Spinal cord (tissue), 10 donors: ENCODE measurements around the gene BBS5. TPM values are rescaled to one million over a fixed set of nuclear protein-coding genes. Genes with fewer than 3 reads are reported as not detected.
"Not testable (repeated sequence)": the region's sequence is repeated elsewhere in the genome, so short reads cannot be mapped to it uniquely, and the experiment has no call there.

ENCODE experiments used
- DNase-seq, 6 donors: peaks; one replicate each; pipeline versions ENCODE4 v3.0.0 to v3.0.0-alpha.2; 2013 to 2015; ENCODE audit warnings: low spot score in 6 of 6, low read depth in 4 of 6
- H3K27ac ChIP-seq: one replicate; pipeline ENCODE4 v1.5.1; 2013; ENCODE audit warnings: low read depth, low read length, control low read depth
- H3K27me3 ChIP-seq: one replicate; pipeline ENCODE4 v1.6.1; 2013; ENCODE audit warnings: low read length; ENCODE audit not compliant: control insufficient read depth, insufficient read depth
- H3K36me3 ChIP-seq: one replicate; pipeline ENCODE4 v1.6.1; 2013; ENCODE audit warnings: low read length; ENCODE audit not compliant: control insufficient read depth, insufficient read depth
- H3K4me1 ChIP-seq: one replicate; pipeline ENCODE4 v1.6.1; 2013; ENCODE audit warnings: low read length; ENCODE audit not compliant: control insufficient read depth, insufficient read depth
- H3K4me3 ChIP-seq: one replicate; pipeline ENCODE4 v1.5.1; 2013; ENCODE audit warnings: low read depth, low read length, control low read depth
- H3K9me3 ChIP-seq: one replicate; pipeline ENCODE4 v1.6.1; 2013; ENCODE audit warnings: low read length; ENCODE audit not compliant: control insufficient read depth, insufficient read depth
- WGBS: methylation state at CpG from one replicate; pipeline ENCODE4 v1.1.5; 2013; ENCODE audit warnings: missing lambda C conversion rate; ENCODE audit not compliant: insufficient coverage; 5-methylcytosine and 5-hydroxymethylcytosine counted together
- long read RNA-seq, 4 donors: transcript quantifications; one replicate each; lab custom pipeline, GENCODE V29; 2026
- polyA plus RNA-seq, 2 donors: library from polyadenylated mRNA; unstranded; fragments of 120-200 nt; gene quantifications; one replicate each; pipeline ENCODE4 v1.2.1, GENCODE V29; 2013; ENCODE audit not compliant: insufficient read length in 2 of 2
- total RNA-seq, 2 donors: library from RNA; depleted of rRNA in 1 of 2; stranded (reverse); fragments of 120-200 nt in 1 of 2; fragments of >200 nt in 1 of 2; gene quantifications; one replicate each; pipeline versions ENCODE4 v1.2.3 to v1.2.4, GENCODE V29; 2013 to 2014
- donor health status: healthy.

Gene BBS5
- 10 to 100 TPM; 15.2 to 16.9 TPM for total RNA-seq
- polyA plus RNA-seq = 10 to 100 TPM; 18.0 to 18.8 TPM
- long read RNA-seq, donor 1, partial matches to known transcripts = 0 of 5 reads
- long read RNA-seq, donor 1, other reads (novel, unspliced or antisense) = 0 of 5 reads
- long read RNA-seq, donor 2, partial matches to known transcripts = 0 of 2 reads
- long read RNA-seq, donor 2, other reads (novel, unspliced or antisense) = 0 of 2 reads
- long read RNA-seq, donor 3, partial matches to known transcripts = 0 of 4 reads
- long read RNA-seq, donor 3, other reads (novel, unspliced or antisense) = 0 of 4 reads
- long read RNA-seq, donor 4, partial matches to known transcripts = 0 of 1 reads
- long read RNA-seq, donor 4, other reads (novel, unspliced or antisense) = 0 of 1 reads

- DNase-seq = peak; percentile 73 to 95 (median 84)
- no peaks in the 10 kb centered on the region for H3K9me3 ChIP-seq
- H3K4me3 ChIP-seq = peak within 1 kb of the TSS; percentile 83
- H3K36me3 ChIP-seq = peaks cover 9% of the 10 kb centered on the region
- under 1% methylated on average over 69 of the region's 71 CpGs for WGBS
- H3K27me3 ChIP-seq = no peaks in the 10 kb centered on the region
- peak within 1 kb of the TSS; percentile 87 for H3K27ac ChIP-seq
- peaks cover 9% of the 10 kb centered on the region for H3K4me1 ChIP-seq
Measured at GRCh38 chr2:169479257-169480078, at the start of gene BBS5. Gene BBS5, plus strand, starts transcription at chr2:169479494. Its CDS starts 60 bp downstream, at chr2:169479554.

DNA sequence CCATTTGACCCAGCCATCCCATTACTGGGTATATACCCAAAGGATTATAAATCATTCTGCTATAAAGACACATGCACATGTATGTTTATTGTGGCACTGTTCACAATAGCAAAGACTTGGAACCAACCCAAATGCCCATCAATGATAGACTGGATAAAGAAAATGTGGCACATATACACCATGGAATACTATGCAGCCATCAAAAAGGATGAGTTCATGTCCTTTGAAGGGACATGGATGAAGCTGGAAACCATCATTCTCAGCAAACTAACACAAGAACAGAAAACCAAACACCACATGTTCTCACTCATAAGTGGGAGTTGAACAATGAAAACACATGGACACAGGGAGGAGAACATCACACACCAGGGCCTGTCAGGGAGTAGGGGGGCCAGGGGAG is 47.5 kb upstream of the BBS5 start:
- H3K4me3 ChIP-seq, H3K4me1 ChIP-seq, H3K27me3 ChIP-seq, H3K36me3 ChIP-seq, H3K9me3 ChIP-seq, DNase-seq, H3K27ac ChIP-seq: not testable (repeated sequence)

DNA sequence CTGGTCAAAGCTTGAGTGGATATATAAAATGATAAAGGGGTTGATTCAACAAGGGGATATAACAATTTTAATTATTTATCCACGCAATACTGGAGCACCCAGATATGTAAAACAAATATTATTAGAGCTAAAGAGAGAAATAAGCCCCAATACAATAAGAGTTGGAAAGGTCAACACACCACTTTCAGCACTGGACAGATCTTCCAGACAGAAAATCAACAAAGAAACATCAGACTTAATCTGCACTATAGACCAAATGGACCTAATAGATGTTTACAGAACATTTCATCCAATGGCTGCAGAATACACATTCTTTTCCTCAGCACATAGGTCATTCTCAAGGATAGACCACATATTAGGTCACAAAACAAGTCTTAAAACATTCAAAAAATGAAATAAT is 45.1 kb upstream of the BBS5 start:
- H3K9me3 ChIP-seq, H3K4me1 ChIP-seq, H3K36me3 ChIP-seq, H3K4me3 ChIP-seq, H3K27ac ChIP-seq, H3K27me3 ChIP-seq, DNase-seq: not testable (repeated sequence)
- no CpG with 5 or more reads among the region's 1 CpG for WGBS

GRCh38 chr2:169438466-169439072 is 40.7 kb upstream of the BBS5 start:
- Histone ChIP-seq H3K4me1 (no peaks in the 10 kb centered on the region), H3K4me3 (no peak overlapping the region), H3K36me3 (no peaks in the 10 kb centered on the region), H3K27ac (no peak overlapping the region), H3K27me3 (no peaks in the 10 kb centered on the region), H3K9me3 (no peaks in the 10 kb centered on the region)
- no CpG with 5 or more reads among the region's 3 CpGs for WGBS
- peak in 1 of 6 donors; percentile 2 for DNase-seq

GRCh38 chr2:169439900-169440299 is 39.4 kb upstream of the BBS5 start:
- no peaks in the 10 kb centered on the region for H3K4me1 ChIP-seq
- no peaks in the 10 kb centered on the region for H3K9me3 ChIP-seq
- no peaks in the 10 kb centered on the region for H3K36me3 ChIP-seq
- no peak overlapping the region for H3K4me3 ChIP-seq
- H3K27me3 ChIP-seq = no peaks in the 10 kb centered on the region
- no peak overlapping the region for H3K27ac ChIP-seq
- 89% methylated on average over 2 of the region's 3 CpGs for WGBS
- no peak for DNase-seq

DNA sequence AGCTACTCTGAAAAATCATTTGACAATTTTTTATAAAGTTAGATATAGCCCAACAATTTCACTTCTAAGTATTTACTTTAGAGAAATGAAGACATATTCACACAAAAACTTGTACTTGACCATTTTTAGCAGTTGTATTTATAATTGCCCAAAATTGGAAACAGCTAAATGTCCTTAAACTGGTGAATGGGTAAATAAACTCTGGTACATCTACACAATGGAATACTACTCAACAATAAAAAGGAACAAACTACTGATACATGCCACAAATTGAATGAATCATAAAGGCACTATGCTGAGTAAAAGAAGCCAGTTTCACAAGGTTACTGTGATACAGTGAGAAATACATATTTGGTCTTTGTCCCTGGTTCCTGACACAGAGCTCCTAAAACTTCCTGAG is 32.8 kb upstream of the BBS5 start:
- H3K27me3 ChIP-seq = no peaks in the 10 kb centered on the region
- no peak overlapping the region for H3K4me3 ChIP-seq
- no peak overlapping the region for H3K27ac ChIP-seq
- H3K36me3 ChIP-seq = no peaks in the 10 kb centered on the region
- H3K9me3 ChIP-seq = no peaks in the 10 kb centered on the region
- H3K4me1 ChIP-seq = no peaks in the 10 kb centered on the region
- no peak for DNase-seq

DNA sequence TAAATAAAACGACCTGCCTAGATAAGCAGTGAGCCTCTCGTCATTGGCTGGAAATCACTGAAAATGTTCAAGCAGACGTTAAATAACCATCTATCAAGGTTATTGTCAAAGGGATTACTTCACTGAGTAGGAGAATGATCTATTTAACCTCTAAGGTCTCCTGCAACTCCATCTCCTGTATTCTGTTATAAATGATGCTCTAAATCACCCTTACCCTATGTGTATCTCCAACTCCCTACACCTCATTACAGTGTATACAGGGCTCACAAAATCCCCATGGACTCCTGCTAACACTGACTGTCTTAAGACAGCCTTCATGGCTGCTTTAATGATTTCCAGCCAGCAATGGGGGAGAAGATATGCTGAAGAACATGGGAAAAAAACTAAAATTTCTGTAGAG is 31.0 kb upstream of the BBS5 start:
- H3K4me3 ChIP-seq = no peak overlapping the region
- peak in 1 of 6 donors; percentile 37 for DNase-seq
- no peaks in the 10 kb centered on the region for H3K9me3 ChIP-seq
- H3K36me3 ChIP-seq = no peaks in the 10 kb centered on the region
- no peaks in the 10 kb centered on the region for H3K27me3 ChIP-seq
- no peaks in the 10 kb centered on the region for H3K4me1 ChIP-seq
- WGBS = no CpG with 5 or more reads among the region's 3 CpGs
- no peak overlapping the region for H3K27ac ChIP-seq

- WGBS = 100% methylated on average over 1 of the region's 1 CpG
- no peaks in the 10 kb centered on the region for H3K27me3 ChIP-seq
- no peaks in the 10 kb centered on the region for H3K4me1 ChIP-seq
Measured at GRCh38 chr2:169448865-169449264, 30.4 kb upstream of the BBS5 start.

GRCh38 chr2:169452080-169452479 is 27.2 kb upstream of the BBS5 start:
- Histone ChIP-seq H3K4me3 (no peak overlapping the region), H3K27me3 (no peaks in the 10 kb centered on the region)
- peak in 1 of 6 donors; percentile 72 for DNase-seq

More at GRCh38 chr2:169448865-169449264, 30.4 kb upstream of the BBS5 start:
- Histone ChIP-seq H3K27ac (no peak overlapping the region), H3K9me3 (no peaks in the 10 kb centered on the region), H3K36me3 (no peaks in the 10 kb centered on the region), H3K4me3 (no peak overlapping the region)
- DNase-seq = no peak

More at GRCh38 chr2:169452080-169452479, 27.2 kb upstream of the BBS5 start:
- Histone ChIP-seq H3K36me3 (no peaks in the 10 kb centered on the region), H3K27ac (no peak overlapping the region), H3K4me1 (no peaks in the 10 kb centered on the region), H3K9me3 (no peaks in the 10 kb centered on the region)
